SK-N-SH treated with all-trans-retinoic acid at 6 μM for 48 hours (cell line): ENCODE results near the gene HLA-DRA.

ENCODE experiments used
- ATAC-seq: fragments of 200-7000 bp; cut with Tn5 transposase; 3 replicates; pipeline ENCODE4 v1.9.1; 2020; ENCODE audit warnings: mild to moderate bottlenecking, moderate library complexity
- ARNTL ChIP-seq: fragments of 450-650 bp; formaldehyde crosslinking; IDR thresholded peaks from 2 replicates; pipeline ENCODE4 v1.5.0; 2020; ENCODE audit warnings: low read depth, mild to moderate bottlenecking, moderate library complexity, borderline replicate concordance
- BACH2 ChIP-seq: fragments of 250-450 bp; sonication (Bioruptor Pico); IDR thresholded peaks from 2 replicates; pipeline ENCODE4 v1.9.0; 2021; ENCODE audit warnings: mild to moderate bottlenecking, borderline replicate concordance
- CREB5 ChIP-seq: fragments of 250-450 bp; sonication (Bioruptor Pico); IDR thresholded peaks from 2 replicates; pipeline ENCODE4 v1.5.1; 2020; ENCODE audit warnings: low read depth, mild to moderate bottlenecking, moderate library complexity
- CSDC2 ChIP-seq: fragments of 250-450 bp; sonication (Bioruptor Pico); IDR thresholded peaks from 2 replicates; pipeline ENCODE4 v1.5.0; 2020; ENCODE audit warnings: mild to moderate bottlenecking, moderate library complexity
- CSRNP3 ChIP-seq: fragments of 250-450 bp; sonication (Bioruptor Pico); IDR thresholded peaks from 2 replicates; pipeline ENCODE4 v1.5.1; 2021; ENCODE audit warnings: mild to moderate bottlenecking, moderate library complexity
- ESRRG ChIP-seq: fragments of 250-450 bp; sonication (Bioruptor Pico); IDR thresholded peaks from 2 replicates; pipeline ENCODE4 v1.6.1; 2021; ENCODE audit warnings: mild to moderate bottlenecking
- GLIS3 ChIP-seq: fragments of 250-450 bp; sonication (Bioruptor Pico); IDR thresholded peaks from 2 replicates; pipeline ENCODE4 v1.5.0; 2020; ENCODE audit warnings: mild to moderate bottlenecking, moderate library complexity
- ISL1 ChIP-seq: fragments of 250-450 bp; sonication (Bioruptor Pico); IDR thresholded peaks from 2 replicates; pipeline ENCODE4 v2.1.2; 2022; ENCODE audit warnings: mild to moderate bottlenecking, moderate library complexity
- OSR1 ChIP-seq: fragments of 250-450 bp; sonication (Bioruptor Pico); IDR thresholded peaks from 2 replicates; pipeline ENCODE4 v1.8.0; 2022; ENCODE audit warnings: moderate library complexity, mild to moderate bottlenecking, inconsistent platforms
- PATZ1 ChIP-seq: fragments of 250-450 bp; sonication (Bioruptor Pico); IDR thresholded peaks from 2 replicates; pipeline ENCODE4 v1.8.0; 2020; ENCODE audit warnings: mild to moderate bottlenecking, moderate library complexity, borderline replicate concordance
- POU6F1 ChIP-seq: fragments of 250-450 bp; sonication (Bioruptor Pico); IDR thresholded peaks from 2 replicates; pipeline ENCODE4 v1.8.0; 2021; ENCODE audit warnings: low read depth, mild to moderate bottlenecking, moderate library complexity, borderline replicate concordance
- PPARA ChIP-seq: fragments of 250-450 bp; sonication (Bioruptor Pico); IDR thresholded peaks from 2 replicates; pipeline ENCODE4 v1.5.0; 2020; ENCODE audit warnings: mild to moderate bottlenecking, borderline replicate concordance
- RARB ChIP-seq: fragments of 250-450 bp; sonication (Bioruptor Pico); IDR thresholded peaks from 2 replicates; pipeline ENCODE4 v1.8.0; 2021; ENCODE audit warnings: mild to moderate bottlenecking, moderate library complexity
- SNAI2 ChIP-seq: fragments of 250-450 bp; sonication (Bioruptor Pico); IDR thresholded peaks from 2 replicates; pipeline ENCODE4 v1.5.0; 2020; ENCODE audit warnings: mild to moderate bottlenecking, moderate library complexity
- TCF4 ChIP-seq: fragments of 250-450 bp; sonication (Bioruptor Pico); IDR thresholded peaks from 2 replicates; pipeline ENCODE4 v1.8.0; 2021; ENCODE audit warnings: mild to moderate bottlenecking, moderate library complexity, borderline replicate concordance
- TOX ChIP-seq: fragments of 250-450 bp; sonication (Bioruptor Pico); IDR thresholded peaks from 2 replicates; pipeline ENCODE4 v1.8.0; 2021; ENCODE audit warnings: mild to moderate bottlenecking, moderate library complexity, borderline replicate concordance
- ZC3H10 ChIP-seq: fragments of 250-450 bp; sonication (Bioruptor Pico); IDR thresholded peaks from 2 replicates; pipeline ENCODE4 v1.5.1; 2021; ENCODE audit warnings: mild to moderate bottlenecking, moderate library complexity
- ZFP3 ChIP-seq: fragments of 250-450 bp; sonication (Bioruptor Pico); IDR thresholded peaks from 2 replicates; pipeline ENCODE4 v1.5.0; 2020; ENCODE audit warnings: mild to moderate bottlenecking, moderate library complexity
- ZFP30 ChIP-seq: fragments of 450-650 bp; formaldehyde crosslinking; IDR thresholded peaks from 2 replicates; pipeline ENCODE4 v1.5.0; 2022; ENCODE audit warnings: mild to moderate bottlenecking, moderate library complexity
- ZNF565 ChIP-seq: fragments of 450-650 bp; formaldehyde crosslinking; conservative IDR thresholded peaks from 2 replicates; pipeline ENCODE4 v1.5.0; 2020; ENCODE audit warnings: low read depth, mild to moderate bottlenecking, moderate library complexity
- ZNF70 ChIP-seq: fragments of 450-650 bp; formaldehyde crosslinking; IDR thresholded peaks from 2 replicates; pipeline ENCODE4 v1.5.0; 2020; ENCODE audit warnings: mild to moderate bottlenecking, moderate library complexity
- ZNF8 ChIP-seq: fragments of 450-650 bp; formaldehyde crosslinking; IDR thresholded peaks from 2 replicates; pipeline ENCODE4 v1.5.0; 2020; ENCODE audit warnings: mild to moderate bottlenecking, moderate library complexity

The HLA-DRA gene

GRCh38 chr6:32442243-32442667 is 2.6 kb downstream of the HLA-DRA start:
- TF ChIP-seq CSRNP3 (CRISPR knock-in tag) (no peak), OSR1 (CRISPR knock-in tag) (no peak), CSDC2 (CRISPR knock-in tag) (no peak), POU6F1 (CRISPR knock-in tag) (no peak), TOX (CRISPR knock-in tag) (no peak), ZC3H10 (no peak), ISL1 (CRISPR knock-in tag) (no peak), RARB (no peak), ZFP30 (CRISPR knock-in tag) (no peak), ARNTL (CRISPR knock-in tag) (no peak)
- ATAC-seq = no peak

GRCh38 chr6:32442977-32443552 is 3.4 kb downstream of the HLA-DRA start:
- ATAC-seq = no peak
- TF ChIP-seq RARB (no peak), ZFP3 (no peak), ZNF8 (CRISPR knock-in tag) (no peak), BACH2 (no peak), ESRRG (no peak), GLIS3 (CRISPR knock-in tag) (no peak), ZC3H10 (no peak), TCF4 (no peak), PATZ1 (CRISPR knock-in tag) (no peak), ARNTL (CRISPR knock-in tag) (no peak), PPARA (CRISPR knock-in tag) (no peak), CSRNP3 (CRISPR knock-in tag) (no peak), ZNF565 (CRISPR knock-in tag) (no peak), CREB5 (CRISPR knock-in tag) (no peak), POU6F1 (CRISPR knock-in tag) (no peak), SNAI2 (CRISPR knock-in tag) (no peak), ISL1 (CRISPR knock-in tag) (no peak), TOX (CRISPR knock-in tag) (no peak), ZNF70 (CRISPR knock-in tag) (no peak)
- TF ChIP-seq, all 23 proteins: peak for 0

GRCh38 chr6:32444433-32444832 is 4.7 kb downstream of the HLA-DRA start:
- ATAC-seq = no peak
- TF ChIP-seq POU6F1 (CRISPR knock-in tag) (no peak), CSRNP3 (CRISPR knock-in tag) (no peak), PPARA (CRISPR knock-in tag) (no peak), ZNF8 (CRISPR knock-in tag) (no peak), BACH2 (no peak), ZC3H10 (no peak), CSDC2 (CRISPR knock-in tag) (no peak), RARB (no peak), ZNF70 (CRISPR knock-in tag) (no peak), SNAI2 (CRISPR knock-in tag) (no peak), GLIS3 (CRISPR knock-in tag) (no peak), CREB5 (CRISPR knock-in tag) (no peak), ISL1 (CRISPR knock-in tag) (no peak)
